GM12892 (cell line): Measurements from ENCODE around the gene PDE8B.

ENCODE experiments used
- POLR2A ChIP-seq: IDR thresholded peaks from 2 replicates; pipeline ENCODE4 v1.6.1; 2011; ENCODE audit warnings: low read depth, low read length, control low read depth
- POLR2AphosphoS5 ChIP-seq: IDR thresholded peaks from 2 replicates; pipeline ENCODE4 v1.6.1; 2011; ENCODE audit warnings: low read depth, low read length, control low read depth

DNA sequence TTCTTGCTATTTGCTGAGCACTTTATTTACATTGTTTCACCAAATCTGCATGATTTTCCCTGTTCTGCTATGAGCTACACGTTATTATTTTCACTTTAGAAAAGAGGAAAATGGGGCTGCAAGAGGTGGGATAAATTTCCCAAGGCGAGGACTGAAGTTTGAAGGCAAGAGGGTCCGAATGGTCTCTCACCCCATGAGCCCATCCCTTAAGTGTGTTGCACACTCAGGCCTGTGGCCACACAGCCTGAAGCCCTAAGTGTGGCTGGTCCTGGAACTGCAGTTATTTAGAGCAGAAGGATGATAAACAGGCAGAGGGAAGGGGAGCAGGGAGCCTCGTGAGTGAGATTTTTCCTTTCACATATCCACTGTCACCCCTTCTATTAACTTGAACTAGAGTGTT lies 7.8 kb downstream of the PDE8B start:
- TF ChIP-seq POLR2A (no peak), POLR2AphosphoS5 (no peak)
